Left colon (tissue), 2 donors: ENCODE results near the gene BLOC1S3. TPM values are rescaled to one million over a fixed set of nuclear protein-coding genes. Genes with fewer than 3 reads are reported as not detected.
A peak's percentile ranks its signal among the peaks of the same experiment; 100 is the strongest.

Source experiments
- ATAC-seq: fragments of 200-7000 bp; cut with Tn5 transposase; one replicate; pipeline ENCODE4 v1.9.1; 2020; ENCODE audit warnings: mild to moderate bottlenecking, moderate library complexity
- DNase-seq, 2 donors: peaks; one replicate each; pipeline ENCODE4 v3.0.0-alpha.2; 2020
- intact Hi-C, 2 donors: fragments of 100-400 bp; cut with DNase I in 1 of 2; cut with micrococcal nuclease in 1 of 2; formaldehyde crosslinking; loops; one replicate each; pipeline versions ENCODE4 v1.11.2 to v1.14.0; 2022; cut with DNase I, micrococcal nuclease
- total RNA-seq, 2 donors: library from RNA; stranded (reverse); fragmentation: NEBNext Ultra II Directional; extraction: Animal tissue kit (Norgen Biotek cat#: 25700); gene quantifications; one replicate each; pipeline ENCODE4 v1.2.1, GENCODE V29; 2021
- donor health status: DM: no; HTN: no; CAD: no.
- donor health status: DM: yes; HTN: yes; CAD: no.

Gene BLOC1S3
- total RNA-seq, 2 donors from 2014 or later = 11.2 to 13.5 TPM

DNA sequence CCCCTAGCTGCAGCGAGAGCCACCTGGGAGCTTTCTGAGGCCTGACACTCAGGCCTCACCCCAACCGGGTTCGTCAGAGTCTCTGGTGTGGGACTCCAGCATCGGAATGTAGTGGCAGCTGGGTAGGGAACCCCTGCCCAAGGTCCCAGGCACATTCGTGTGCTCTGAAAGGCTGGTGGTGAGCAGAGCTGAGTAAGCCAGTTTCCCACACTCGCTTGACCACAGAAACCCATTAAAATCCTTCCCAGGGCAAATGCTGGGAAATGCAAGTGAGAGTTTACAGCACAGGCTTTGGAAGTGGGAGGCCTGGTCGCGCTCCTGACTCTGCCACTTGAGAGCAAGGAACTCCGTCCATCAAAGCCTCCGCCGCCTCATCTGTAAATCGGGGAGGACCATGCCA lies 4.8 kb upstream of the BLOC1S3 start:
- DNase-seq (no peak), ATAC-seq (no peak)
- intact Hi-C loops = loop anchor here in 1 of 2 donors (10.0 kb wide), 1 partner anchor 79 kb away; the partner anchor contains the start of gene PPP1R37

DNA sequence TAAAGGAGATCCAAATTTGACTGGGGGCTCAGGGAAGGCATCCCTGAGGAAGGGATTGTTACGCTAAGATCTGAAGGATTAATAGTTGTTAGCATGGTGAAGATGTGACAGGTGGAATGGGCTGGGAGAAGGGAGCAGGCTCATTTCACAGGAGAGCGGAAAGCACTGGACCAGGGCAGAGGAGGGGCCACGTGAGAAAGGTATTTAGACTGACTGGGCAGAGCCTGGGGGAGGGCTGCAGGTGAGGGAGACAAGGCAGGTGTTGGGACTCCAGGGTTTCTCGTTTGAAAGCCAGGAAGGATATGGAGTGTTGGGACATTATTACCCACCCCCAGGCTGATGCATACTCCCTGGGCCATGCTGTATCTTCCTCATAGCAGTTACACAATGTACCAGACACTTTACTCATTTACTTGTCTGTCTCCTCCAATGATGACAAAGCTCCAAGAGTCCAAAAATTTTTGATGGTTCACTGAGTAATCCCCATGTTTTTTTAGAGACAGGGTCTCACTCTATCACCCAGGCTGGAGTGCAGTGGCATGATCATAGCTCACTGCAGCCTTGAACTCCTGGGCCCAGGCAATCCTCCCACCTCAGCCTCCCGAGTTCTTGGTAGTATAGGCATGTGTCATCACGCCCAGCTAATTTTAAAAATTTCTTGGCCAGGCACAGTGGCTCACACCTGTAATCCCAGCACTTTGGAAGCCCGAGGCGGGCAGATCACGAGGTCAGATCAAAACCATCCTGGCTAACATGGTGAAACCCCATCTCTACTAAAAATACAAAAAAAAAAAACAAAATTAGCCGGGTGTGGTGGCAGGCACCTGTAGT lies 2.9 kb upstream of the BLOC1S3 start:
- ATAC-seq (no peak), DNase-seq (no peak)
- intact Hi-C loops = loop anchor here in 1 of 2 donors (10.0 kb wide), 1 partner anchor 81 kb away; the partner anchor contains the start of gene PPP1R37

DNA sequence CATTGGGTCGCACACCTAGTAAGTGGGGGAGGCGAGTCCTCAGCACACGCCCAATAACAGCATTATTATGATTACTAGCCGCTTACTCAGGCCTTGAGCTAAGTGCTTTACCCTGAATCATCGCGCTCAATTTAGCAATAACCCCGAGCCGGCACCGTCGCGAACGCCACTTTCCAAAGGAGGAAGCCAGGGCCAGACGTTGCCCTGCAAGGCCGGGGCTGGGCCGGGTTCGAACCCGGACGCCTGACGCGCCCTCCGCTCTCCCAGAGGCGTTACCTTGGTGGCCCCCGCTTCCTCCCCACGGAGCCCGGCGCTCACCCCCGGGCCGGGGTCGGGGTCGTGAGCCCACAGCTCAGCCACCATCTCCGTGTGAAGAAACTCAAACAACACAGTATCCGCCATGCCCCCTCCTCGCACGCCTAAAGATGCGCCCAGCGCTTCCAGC lies 745 bp upstream of the BLOC1S3 start, which contains the start of gene TRAPPC6A:
Gene TRAPPC6A (minus strand): TSS at position 421 of the 445 bp plus-strand sequence. CDS start 19 bp downstream, at position 402.
- DNase-seq (no peak), ATAC-seq (peak; percentile 18)
- intact Hi-C loops = loop anchor here in 1 of 2 donors (10.0 kb wide), 1 partner anchor 83 kb away; the partner anchor contains the start of gene PPP1R37

DNA sequence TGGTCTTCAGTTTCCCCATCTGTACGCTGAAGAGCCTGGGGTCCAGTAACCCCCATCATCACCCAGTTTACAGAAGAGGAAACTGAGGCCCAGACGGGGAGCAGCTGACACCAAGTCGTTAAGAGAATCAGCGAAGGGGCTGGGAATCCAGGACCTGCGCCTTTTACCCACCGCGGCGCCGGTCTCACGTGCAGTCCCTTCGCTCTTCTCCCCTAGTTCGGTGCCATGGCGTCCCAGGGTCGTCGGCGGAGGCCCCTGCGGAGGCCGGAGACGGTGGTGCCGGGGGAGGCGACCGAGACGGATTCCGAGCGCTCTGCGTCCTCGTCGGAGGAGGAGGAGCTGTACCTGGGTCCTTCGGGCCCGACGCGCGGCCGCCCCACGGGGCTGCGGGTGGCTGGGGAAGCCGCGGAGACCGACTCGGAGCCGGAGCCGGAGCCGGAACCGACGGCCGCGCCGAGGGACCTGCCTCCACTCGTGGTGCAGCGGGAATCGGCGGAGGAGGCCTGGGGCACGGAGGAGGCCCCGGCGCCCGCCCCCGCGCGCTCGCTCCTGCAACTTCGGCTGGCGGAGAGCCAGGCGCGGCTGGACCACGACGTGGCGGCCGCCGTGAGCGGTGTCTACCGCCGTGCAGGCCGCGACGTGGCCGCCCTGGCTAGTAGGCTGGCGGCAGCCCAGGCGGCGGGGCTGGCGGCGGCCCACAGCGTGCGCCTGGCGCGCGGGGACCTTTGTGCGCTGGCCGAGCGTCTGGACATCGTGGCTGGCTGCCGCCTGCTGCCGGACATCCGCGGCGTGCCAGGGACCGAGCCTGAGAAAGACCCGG lies 698 bp downstream of the BLOC1S3 start:
- DNase-seq (peak in 1 of 2 donors; percentile 60), ATAC-seq (peak; percentile 11)
- intact Hi-C loops = loop anchor here in 1 of 2 donors (10.0 kb wide), 1 partner anchor 84 kb away; the partner anchor contains the start of gene PPP1R37

DNA sequence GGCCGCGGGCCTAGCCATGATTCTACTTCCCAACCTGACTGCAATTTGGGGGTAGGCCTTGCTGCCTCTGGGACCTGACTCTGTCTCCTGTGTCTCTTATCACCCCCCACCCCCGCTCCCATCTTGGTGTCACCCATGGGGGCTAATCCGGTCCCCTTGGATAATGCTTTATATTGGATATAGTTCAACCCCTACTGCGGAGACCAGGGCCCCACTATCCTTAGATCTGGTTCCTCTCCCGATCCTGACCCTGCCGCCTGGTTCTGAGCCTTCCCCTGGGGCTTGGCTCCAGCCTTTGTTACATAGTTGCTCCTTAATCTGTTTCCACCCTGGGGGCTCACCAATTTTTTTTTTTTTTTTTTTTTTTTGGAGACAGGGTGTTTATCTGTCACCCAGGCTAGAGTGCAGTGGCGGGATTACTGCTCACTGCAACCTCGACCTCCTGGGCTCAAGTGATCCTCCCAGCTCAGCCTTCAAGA lies 1.3 kb downstream of the BLOC1S3 start:
- DNase-seq (no peak), ATAC-seq (no peak)
- intact Hi-C loops = loop anchor here in 1 of 2 donors (10.0 kb wide), 1 partner anchor 85 kb away; the partner anchor contains the start of gene PPP1R37

DNA sequence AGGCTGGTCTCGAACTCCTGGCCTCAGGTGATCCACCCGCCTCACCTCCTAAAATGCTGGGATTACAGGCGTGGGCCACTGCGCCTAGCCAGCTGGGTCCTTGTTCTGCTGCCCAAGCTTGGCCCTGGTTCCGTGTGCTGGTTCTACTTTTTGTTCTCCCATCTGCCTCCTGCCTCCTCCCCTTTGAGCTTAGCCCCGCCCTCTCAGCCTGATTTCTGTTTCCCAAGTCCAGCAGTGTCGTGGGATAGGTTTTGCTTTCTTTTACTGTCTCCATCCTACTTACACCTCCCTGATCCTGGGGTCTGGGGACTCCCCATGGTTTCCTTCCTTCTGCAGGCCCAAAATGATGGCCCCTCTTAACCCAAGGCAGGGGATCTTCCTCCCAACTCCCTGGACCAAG lies 2.4 kb downstream of the BLOC1S3 start:
- DNase-seq = no peak
- intact Hi-C loops = no loop called here
- no peak for ATAC-seq

DNA sequence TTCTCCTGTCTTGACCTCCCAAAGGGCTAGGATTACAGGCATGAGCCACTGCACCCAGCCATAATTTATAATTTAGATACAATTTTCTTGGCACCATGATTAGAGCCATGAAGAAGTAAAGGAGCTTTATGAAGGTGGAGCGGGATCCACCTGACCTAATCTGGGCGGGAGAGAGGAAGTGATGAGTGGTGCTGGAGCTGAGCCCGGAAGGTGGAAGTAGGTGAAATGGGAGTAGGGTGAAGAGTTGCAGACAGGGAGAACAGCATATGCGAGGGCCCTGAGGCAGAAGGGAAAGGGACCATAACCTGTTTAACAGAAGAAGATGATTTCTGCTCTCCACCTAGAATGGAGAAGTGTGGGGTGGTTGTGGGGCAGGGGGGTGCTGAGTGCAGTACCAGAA lies 4.2 kb downstream of the BLOC1S3 start:
- ATAC-seq = no peak
- intact Hi-C loops = no loop called here
- DNase-seq = no peak

DNA sequence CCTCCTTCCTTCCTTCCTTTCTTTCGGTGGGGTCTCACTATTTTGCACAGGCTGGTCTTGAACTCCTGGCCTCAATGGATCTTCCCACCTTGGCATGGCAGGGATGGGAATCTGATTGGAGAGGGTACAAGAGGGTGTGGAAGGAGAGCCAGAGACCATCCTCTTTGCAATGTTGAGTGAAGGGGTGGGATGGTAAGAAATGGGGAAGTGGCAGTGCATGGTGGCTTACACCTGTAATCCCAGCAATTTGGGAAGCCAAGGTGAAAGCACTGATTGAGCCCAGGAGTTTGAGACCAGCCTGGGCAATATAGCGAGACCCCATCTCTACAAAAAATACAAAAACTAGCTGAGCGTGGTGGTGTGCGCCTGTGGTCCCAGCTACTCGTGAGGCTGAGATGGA lies 5.5 kb downstream of the BLOC1S3 start:
- no peak for ATAC-seq
- no peak for DNase-seq
- intact Hi-C loops = no loop called here

DNA sequence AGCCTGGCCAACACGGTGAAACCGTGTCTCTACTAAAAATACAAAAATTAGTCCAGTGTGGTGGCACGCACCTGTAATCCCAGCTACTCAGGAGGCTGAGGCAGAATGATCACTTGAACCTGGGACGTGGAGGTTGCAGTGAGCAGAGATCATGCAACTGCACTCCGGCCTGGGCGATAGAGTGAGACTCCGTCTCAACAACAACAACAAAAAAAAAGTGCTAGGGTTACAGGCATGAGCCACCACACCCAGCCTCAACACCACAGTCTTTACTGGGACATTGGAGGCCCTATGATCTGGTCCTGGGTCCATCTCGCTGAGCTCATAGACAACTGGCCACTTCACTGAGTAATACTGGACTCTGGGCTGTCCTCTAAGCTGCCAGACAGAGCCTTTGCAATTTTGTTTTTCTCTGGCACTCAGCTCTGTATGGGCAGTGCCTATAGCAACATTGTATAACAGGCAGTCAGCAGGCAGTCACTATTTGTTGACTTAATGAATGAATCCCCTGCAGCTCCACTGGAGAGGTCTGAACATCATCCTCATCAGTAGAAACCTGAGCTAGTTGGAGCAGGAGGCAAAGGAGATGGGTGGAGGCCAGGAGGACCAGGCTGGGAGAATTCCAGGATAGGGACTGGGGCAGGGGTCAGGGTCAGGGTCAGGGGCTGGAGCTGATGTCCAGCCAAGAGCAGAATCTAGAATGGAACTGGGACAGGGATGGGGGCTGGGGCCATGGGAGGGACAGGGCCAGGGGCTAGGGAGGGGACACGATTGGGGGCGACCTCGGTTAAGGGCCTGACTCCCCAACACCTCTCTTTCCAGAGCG lies 8.1 kb downstream of the BLOC1S3 start:
- intact Hi-C loops = no loop called here
- ATAC-seq (no peak), DNase-seq (no peak)

DNA sequence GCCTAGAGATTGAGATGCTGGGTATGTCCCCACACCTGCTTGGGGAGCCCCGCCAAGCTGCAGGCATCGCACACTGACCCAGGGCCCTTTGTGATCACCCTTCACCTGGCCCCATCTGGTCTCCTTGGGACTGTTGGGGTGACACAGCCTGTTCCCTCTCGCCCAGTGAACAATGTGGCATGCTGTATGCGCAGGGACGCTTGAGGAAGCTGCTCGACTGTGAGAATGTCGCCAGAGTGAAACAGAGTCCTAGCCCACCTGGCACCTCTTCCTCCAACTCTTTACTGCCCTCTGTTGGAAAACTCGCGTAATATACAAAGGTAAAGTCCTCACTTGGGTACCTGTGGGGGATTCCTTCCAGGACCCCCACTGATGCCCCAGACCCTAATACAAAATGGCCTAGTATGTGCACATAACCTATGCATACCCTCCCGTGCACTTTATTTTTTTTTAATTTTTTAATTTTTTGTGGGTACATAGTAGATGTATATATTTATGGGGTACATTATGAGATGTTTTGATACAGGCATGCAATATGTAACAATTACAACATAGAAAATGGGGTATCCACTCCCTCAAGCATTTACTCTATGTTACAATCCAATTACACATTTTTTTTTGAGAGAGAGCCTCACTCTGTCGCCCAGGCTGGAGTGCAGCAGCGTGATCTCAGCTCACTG lies 9.0 kb downstream of the BLOC1S3 start:
- ATAC-seq (peak; percentile 50), DNase-seq (no peak)
- intact Hi-C loops = no loop called here

DNA sequence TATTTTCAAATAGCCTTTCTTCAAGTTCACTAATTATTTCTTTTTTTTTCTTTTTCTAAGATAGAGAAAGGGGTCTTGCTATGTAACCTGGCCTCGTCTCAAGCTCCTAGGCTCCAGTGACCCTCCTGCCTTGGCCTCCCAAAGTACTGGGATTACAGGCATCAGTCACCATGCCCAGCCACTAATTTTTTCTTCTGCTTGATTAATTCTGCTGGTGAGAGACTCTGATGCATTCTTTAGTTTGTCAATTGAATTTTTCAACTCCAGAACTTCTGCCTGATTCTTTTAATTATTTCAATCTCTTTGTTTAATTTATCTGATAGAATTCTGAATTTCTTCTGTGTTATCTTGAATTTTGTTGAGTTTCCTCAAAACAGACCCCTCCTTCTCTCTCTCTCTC lies 11.4 kb downstream of the BLOC1S3 start:
- DNase-seq = no peak
- no peak for ATAC-seq
- intact Hi-C loops = no loop called here

DNA sequence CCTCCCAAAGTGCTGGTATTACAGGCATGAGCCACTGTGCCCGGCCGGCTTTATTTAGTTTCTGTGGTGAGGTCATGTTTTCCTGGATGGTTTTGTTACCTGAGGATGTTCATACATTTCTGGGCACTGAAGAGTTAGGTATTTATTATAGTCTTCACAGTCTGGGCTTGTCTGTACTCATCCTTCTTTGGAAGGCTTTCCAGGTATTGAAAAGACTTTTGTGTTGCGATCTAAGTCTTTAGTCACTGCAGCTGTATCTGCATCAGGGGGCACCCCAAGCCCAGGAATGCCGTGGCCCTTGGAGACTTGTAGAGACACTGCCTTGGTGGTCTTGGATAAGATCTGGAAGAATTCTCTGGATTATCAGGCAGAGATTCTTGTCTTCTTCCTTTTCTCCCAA lies 12.8 kb downstream of the BLOC1S3 start:
- ATAC-seq (no peak), DNase-seq (no peak)
- intact Hi-C loops = no loop called here

DNA sequence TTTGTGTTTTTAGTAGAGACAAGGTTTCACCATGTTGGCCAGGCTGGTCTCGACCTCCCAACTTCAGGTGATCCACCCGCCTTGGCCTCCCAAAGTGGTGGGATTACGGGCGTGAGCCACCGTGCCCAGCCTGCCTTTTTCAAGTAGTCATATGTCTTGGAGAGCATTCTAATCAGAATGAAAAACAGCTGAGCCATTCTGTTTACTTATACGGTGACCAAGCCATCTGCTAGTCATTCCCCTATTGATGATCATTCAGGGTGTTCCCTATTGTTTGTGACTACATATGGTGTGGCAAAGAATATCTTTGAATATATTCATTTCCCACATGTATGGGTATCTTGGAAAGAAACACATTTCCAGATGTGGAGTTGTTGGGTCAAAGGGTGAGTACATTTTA lies 17.2 kb downstream of the BLOC1S3 start:
- no peak for ATAC-seq
- intact Hi-C loops = no loop called here
- no peak for DNase-seq

DNA sequence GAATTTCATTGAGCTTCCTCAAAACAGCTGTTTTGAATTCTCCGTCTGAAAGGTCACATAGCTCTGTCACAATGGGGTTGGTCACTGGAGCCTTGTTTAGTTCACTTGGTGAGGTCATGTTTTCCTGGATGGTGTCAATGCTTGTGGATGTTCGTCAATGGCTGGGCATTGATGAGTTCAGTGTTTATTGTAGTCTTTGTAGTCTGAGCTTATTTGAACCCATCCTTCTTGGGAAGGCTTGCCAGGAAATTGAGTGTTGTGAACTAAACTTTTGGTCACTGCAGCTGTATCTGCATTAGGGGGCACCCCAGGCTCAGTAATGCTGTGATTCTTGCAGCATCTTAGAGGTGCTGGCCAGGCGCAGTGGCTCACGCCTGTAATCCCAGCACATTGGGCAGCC lies 22.0 kb downstream of the BLOC1S3 start:
- no peak for ATAC-seq
- intact Hi-C loops = no loop called here
- no peak for DNase-seq

DNA sequence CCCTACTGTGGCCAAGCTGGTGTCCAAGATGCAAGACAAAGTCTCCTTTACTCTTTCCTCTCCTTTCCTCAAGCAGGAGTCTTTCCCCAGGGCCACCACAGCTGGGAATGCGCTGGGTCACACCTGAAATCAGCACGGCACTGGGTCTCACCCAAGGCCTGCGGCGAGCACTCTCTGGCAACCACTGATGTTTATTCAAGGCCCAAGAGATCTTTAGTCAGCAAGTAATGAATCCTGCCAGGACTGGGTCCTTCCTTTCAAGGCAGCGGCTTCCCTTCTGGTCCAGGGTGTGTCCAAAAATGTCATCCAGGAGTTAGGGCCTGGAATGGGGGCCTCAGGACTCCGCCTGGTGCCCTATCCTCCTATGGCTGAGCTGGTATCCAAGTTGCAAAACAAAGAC lies 24.1 kb downstream of the BLOC1S3 start:
- intact Hi-C loops = no loop called here
- ATAC-seq = no peak
- no peak for DNase-seq

DNA sequence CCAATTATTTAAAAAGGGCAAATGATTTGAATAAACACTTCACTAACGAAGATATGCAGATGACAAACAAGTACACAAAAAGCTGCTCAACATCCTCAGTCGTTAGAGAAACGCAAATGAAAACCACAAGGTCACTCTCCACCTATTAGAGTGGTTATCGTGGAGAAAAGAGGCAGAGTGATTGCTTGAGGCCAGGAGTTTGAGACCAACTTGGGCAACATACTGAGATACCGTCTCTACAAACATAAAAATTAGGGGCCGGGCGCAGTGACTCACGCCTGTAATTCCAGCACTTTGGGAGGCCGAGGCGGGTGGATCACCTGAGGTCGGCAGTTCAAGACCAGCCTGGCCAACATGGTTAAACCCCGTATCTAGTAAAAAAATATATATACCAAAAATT lies 27.2 kb downstream of the BLOC1S3 start:
- DNase-seq = no peak
- intact Hi-C loops = no loop called here
- ATAC-seq = no peak

DNA sequence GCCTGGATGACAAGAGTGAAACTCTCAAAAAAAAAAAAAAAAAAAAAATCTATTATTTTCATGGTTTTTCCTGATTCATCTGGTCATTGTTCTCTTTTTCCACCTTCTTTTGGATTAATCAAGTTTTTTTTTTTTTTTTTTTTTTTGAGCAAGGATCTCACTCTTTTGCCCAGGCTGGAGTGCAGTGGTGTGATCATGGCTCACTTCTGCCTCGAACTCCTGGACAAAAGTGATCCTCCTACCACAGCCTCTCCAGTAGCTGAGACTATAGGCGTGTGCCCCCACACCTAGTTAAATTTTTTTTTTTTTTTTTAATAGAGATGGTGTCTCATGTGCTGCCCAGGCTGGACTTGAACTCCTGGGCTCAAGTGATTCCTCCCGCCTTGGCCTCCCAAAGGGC lies 27.7 kb downstream of the BLOC1S3 start:
- ATAC-seq (no peak), DNase-seq (no peak)
- intact Hi-C loops = no loop called here

DNA sequence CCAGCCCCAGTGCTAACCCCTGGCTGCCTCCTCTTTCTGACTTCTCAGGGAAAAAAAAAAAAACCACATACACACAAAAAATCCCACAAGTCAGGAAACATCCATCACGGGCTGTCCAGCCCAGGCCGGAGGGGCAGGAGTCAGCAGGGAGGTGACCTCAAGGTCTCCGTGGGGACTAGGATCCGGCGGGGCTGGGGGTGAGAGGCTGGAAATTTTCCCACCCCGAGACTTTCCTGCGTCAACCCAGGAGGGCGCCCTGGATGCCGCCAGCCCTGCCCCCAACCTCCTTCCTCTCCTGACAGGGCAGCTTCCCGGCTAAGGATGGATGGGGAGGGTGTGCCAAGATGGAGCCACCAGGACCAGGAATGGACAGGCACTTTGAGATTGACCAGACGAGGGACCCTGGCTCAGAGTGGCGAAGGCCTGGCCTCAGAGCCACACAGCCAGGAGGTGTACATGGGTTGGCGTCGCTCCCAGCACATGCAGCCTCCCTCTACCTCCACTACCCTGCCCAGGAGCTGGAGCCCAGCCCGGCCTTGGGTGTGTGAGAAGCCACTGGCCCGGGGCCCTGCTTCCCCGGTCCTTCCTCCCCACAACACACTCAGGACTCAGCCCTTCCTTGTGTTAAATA lies 33.3 kb downstream of the BLOC1S3 start:
- intact Hi-C loops = no loop called here
- ATAC-seq (no peak), DNase-seq (no peak)
